Hippocampal formation (tissue), 2 donors: ENCODE data around the gene CPT1A.

Experiments used
- DNase-seq, 2 donors: peaks; one replicate each; lab custom pipeline; 2025; lab: John Stamatoyannopoulos, UW

The CPT1A gene

DNA sequence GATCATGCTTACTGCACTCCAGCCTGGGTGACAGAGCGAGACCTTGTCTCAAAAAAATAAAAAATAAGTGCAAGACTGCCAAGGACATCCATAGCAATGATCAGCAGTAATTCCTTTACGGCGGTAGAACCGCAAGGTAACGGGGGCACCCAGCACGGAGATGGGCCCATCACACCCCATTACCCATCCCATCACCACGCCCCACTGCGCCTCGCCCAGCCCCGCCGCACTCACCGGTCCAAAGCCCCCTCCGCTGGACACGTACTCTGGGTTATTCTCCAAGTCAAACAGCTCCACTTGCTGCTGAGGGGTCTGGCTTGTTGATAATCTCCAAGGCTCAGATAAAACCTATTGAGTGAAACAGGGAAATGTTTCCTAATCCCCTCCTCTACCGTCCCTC, 81.7 kb downstream of the CPT1A start:
- no peak for DNase-seq

DNA sequence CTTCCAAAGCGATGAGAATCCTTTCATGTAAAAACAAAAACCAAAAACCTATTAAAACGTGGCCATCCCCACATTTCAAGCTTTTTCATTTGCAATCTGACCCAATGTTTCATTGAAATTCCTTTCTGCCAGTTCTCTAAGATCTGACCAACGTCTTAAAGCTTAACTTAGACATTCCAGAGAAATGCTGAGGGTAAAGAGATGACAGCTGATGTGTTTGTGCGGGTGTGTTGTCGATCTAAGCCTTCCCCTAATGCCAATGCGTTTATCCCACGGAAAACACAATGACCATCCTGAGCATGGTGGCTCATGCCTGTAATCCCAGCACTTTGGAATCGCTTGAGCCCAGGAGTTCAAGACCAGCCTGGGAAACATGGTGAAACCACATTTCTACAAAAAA, 84.0 kb downstream of the CPT1A start:
- DNase-seq = no peak

- DNase-seq = no peak
Observed at GRCh38 chr11:68756171-68756766, 85.4 kb downstream of the CPT1A start.

- no peak for DNase-seq
Observed at GRCh38 chr11:68753300-68753699, 88.4 kb downstream of the CPT1A start.

DNA sequence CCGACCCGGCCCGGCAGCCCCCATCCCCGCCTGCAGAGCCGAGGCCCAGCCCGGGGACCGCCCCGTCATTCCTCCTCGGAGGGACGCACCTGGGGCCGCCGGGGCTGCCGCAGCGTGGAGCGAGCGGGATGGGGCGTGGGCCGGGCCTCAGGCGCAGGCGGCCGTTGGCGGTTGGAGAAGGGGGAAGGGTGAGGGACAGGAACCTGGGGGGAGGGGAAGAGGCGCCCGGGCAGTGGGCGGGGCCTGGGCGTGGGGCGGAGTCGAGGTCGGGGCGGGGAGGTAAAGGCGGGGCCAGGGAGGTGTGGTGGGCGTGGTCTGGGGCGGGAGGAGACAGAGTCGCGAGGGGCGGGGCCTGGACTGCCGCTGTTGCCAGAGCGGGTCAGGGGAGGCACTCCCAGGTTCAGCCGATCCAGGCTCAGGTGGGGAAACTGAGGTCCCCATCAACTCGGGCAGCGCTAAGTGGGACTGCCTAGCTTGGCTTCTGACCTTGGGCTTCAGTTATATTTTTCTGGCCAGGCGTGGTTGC, 90.3 kb downstream of the CPT1A start, which contains the start of gene TESMIN:
Gene TESMIN, minus strand, starts transcription at position 190 of the 526 bp plus-strand sequence. CDS start 860 bp downstream, outside the sequence.
- DNase-seq = peak in 1 of 2 donors; percentile 21

DNA sequence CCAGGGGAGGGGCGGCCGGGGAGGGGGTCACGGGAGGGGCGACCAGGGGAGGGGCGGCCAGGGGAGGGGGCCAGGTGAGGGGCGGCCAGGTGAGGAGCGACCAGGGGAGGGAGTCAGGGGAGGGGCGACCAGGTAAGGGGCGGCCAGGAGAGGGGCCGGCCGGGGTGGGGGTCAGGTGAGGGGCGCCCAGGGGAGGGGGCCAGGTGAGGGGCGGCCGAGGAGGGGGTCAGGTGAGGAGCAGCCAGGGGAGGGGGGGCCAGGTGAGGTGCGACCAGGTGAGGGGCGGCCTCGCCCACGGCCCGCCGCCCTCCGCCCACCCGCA, 90.8 kb downstream of the CPT1A start:
- DNase-seq = no peak

DNA sequence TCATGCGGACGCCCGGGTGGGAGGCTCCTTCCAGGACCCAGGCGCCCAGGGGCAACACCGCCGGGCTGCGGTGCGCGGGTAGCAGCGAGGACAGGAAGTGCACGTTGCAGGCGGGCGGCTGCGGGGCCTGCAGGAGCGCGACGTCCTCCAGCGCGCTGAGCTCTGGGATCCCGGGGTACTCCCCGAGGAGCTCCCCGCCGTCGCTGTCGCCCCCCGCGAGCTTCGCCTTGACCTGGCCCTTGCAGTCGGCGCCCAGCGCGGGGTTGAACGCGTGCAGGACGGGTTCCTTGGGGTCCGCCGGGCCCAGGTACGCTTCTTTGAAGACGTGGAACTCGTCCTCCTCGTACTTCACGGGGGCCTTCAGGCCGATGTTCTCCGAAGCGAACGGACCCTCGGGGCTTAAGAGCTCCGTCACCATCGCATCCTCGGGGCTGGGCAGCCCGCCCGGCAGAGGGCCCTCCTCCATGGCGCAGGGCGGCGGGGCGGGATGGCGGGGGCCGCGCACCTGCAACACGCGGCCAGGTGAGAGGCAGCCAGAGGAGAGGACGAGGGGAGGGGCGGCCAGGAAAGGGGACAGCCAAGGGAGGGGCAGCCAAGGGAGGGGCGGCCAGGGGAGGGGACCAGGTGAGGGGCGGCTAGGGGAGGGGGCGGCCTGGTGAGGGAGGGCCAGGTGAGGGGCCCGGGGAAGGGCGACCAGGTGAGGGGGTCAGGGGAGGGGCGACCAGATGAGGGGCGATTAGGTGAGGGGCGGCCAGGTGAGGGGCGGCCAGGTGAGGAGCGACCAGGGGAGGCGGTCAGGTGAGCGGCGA, 91.3 kb downstream of the CPT1A start:
- no peak for DNase-seq

GRCh38 chr11:68749229-68750123, 92.2 kb downstream of the CPT1A start:
- no peak for DNase-seq

DNA sequence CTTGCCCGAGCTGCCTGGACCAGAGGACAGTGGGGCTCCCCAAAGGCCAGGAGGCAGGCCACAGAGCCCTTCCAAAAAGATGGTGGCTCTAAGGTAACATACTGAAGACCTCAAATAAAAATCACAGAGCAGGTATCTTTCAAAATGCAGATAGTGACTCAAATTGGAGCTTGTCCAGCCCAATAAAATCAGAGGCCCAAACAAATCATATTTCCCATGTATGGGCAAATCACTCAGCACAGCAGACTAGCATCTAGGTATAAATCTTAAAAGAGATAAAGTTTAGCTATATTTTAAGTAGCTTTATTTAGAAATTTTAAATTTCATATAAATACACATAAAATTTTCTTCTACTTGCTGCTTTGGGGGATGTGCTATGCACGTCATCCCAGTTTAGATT, 93.7 kb downstream of the CPT1A start:
- no peak for DNase-seq

- DNase-seq = no peak
Observed at GRCh38 chr11:68743539-68743938, 98.2 kb downstream of the CPT1A start.

DNA sequence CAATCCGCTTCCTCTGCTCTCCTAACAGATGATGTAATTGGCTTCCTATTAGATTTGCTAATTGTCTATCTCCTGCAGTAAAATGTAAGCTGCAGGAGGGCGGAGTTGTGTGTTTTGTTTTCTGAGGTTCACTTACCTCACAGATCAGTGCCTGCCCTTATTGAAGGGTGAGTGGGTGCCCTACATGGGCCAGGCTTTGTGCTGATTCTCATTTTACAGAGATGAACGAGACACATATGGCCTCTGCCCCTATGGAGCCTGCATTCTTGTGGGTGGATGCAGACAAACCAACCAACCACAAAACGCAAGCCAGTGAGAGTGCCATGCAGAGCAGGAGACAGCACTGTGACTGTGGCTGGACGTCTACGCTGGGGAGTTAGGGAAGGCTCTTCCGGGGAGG, 100.3 kb downstream of the CPT1A start:
- no peak for DNase-seq

GRCh38 chr11:68735646-68736045, 106.1 kb downstream of the CPT1A start:
- DNase-seq = no peak

- DNase-seq = no peak
Observed at GRCh38 chr11:68735125-68735524, 106.6 kb downstream of the CPT1A start.

- DNase-seq = no peak
Observed at GRCh38 chr11:68734111-68734510, 107.6 kb downstream of the CPT1A start.

DNA sequence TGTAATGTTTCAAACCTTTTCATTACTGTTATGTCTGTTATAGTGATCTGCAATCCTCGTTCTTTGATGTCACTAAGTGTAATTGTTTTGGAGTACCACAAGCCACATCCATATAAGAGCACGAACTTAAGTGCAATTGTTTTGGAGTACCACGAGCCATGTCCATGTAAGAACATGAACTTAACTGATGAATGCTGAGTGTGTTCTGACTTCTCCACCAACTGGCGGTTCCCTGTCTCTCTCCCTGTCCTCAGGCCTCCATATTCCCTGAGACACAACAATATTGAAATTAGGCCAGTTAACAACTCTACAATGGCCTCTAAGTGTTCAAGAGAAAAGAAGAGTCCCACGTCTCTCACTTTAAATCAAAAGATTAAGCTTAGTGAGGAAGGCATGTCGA, 113.9 kb downstream of the CPT1A start:
- DNase-seq = no peak

DNA sequence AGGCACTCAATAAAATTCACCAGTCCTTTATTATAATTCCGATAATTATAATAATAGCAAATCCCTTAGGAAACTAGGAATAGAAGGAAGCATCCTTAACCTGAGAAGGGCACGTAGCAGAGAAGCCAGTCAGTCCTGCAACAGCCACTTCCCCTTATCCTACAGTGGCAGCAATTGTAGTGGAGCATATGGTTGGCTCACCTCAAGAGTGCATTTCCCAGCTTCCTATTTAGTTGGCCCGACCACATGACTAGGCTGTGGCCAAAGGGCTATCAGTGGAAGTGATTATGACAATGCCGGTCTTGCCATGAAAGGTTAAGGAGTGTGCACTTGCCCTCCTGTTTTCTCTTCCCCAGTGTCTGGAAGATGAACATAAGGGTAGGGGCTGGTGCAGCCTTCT, 117.4 kb downstream of the CPT1A start:
- no peak for DNase-seq

DNA sequence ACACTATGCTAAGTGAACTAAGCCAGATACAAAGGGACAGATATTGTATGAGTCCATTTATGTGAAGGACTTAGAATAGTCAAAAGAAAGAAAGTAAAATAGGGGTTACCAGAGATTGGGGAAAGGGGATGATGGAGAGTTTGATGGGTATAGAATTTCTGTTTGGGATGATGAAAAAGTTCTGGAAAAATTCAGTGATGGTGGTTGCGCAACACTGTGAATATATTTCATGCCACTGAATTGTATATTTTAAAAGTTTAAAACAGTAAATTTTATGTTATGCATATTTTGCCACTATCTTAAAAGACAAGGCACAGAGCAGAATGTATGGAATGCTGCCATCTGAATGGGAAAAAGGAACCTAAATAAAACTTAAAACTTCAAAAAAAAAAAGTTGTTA, 119.6 kb downstream of the CPT1A start:
- DNase-seq = no peak

GRCh38 chr11:68721075-68721474, 120.6 kb downstream of the CPT1A start:
- no peak for DNase-seq

DNA sequence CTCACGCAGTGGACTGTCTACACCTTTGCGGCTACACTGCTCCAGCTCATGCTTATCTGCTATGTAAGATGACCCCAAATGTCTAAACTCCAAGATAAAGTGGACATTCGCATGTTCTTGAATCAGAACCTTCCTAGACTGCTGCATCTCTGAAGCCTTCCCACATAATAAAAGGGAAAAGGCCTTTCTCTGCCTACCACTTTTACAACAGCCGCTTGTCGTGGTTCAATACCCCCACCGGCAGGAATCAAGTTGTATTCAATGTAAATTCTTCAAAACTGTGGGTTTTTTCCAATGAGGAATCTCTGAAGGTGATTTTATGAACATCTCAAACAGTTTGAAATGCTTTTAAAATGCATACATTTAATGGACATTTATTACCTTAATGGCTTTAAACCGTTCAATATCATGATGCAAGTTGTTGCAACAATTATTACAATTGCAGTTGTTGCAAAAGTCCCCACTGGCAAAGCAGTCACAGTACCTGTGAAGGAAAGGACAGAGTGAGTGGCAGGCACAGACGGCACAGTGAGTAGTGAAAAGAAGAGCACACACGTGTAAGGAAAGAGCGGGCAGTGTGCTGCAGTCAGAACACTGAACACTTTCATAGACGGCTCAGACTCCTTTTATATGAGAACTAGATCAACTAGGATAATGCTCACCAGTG, 126.1 kb downstream of the CPT1A start:
- no peak for DNase-seq

DNA sequence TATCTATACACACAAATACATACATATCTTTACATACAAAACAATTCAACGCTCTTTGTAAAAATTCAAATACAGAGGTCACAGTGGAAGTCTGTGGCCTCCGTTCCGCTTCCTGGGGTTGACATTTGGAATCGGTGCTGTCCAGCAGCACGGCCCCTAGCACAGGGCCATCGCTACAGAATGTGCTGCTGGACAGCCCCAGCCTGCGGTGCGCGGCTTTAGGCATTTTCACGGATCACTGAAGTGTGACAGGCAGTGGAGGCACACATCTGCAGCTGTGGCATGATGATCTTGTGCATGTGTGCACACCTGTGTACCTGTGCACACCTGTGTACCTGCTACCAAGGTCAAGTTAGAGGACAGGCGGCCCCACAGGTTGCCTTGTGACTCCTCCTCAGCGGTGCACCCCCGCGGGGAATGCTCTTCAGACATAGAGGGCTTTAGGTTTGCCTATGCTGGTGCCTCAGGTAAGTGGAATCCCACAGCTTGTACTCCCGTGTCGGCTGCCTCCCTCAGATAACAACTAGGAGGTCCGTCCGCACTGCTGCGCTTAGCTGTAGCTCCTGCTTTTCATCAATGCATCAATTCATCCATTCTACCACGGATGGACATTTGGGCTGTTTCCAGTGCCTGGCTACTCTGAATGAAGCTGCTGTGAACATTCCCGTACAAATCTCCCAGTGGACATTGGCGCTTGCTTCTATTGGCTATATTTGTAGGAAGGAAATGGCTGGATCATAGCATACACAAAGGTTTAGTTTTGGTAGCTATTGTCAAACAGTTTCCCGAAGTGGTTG, 127.5 kb downstream of the CPT1A start:
- DNase-seq = no peak

- DNase-seq = no peak
Observed at GRCh38 chr11:68711114-68711513, 130.6 kb downstream of the CPT1A start.
